NCI-H187 treated with DMSO at 0.1 percent for 48 hours (cell line): ENCODE results near the gene CEMP1.

Source experiments
- DNase-seq: peaks from one replicate; lab custom pipeline; 2025; lab: John Stamatoyannopoulos, UW

The CEMP1 gene

DNA sequence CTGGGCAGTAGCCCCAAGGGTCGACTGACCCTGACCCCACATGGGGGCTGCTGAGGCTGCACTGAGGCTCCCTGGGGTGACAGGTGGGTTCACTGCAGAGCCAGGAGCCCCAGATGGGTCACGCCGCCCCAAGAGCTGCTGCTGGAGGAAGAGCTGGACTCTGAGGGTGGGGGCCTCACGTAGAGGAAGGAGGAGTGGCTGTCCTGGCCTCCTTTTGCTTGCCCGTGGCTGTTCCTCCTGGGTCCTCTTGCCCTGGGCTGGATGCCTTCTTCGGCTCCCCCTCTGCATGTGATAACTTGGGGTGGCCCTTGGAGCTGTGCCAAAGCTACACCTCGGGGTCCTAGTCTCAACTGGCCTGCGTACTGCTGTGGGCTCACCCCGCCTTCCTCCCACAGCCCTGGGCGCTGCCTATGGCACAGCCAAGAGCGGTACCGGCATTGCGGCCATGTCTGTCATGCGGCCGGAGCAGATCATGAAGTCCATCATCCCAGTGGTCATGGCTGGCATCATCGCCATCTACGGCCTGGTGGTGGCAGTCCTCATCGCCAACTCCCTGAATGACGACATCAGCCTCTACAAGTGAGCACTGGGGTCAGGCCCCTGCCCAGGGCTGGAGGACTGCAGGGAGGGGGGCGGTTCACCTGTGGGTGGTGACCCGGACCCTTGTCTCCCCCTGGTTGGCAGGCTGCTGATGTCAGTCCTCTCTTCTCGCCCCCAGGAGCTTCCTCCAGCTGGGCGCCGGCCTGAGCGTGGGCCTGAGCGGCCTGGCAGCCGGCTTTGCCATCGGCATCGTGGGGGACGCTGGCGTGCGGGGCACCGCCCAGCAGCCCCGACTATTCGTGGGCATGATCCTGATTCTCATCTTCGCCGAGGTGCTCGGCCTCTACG lies 12.1 kb downstream of the CEMP1 start:
- no peak for DNase-seq

DNA sequence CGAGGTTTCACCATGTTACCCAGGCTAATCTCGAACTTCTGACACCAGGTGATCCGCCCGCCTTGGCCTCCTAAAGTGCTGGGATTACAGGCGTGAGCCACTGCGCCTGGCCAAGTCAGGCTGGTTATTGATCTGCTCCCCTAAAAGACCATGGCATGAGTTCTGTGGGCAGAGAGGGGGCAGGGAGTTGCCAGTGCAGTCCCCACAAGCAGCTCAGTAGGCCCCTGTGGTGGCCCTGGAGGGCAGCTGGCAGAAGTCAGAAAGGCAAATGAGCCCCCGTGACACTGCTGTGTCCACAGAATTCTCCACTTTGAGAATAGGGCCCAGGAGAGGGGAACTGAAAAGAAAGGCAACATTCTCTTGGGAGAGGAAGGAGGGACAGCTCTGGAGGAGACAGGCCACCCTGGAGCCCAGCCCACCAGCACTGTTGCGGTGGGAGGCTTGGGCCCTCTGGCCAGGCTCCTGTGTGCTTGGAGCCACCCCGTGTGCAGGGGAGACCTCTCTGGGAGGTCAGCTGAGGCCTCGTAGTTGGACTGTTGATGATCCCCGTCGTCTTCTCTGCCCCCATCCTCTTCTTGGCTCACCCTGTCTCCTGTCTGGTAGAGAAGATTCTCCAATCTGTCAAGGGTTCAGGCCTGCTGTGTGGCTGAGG lies 13.1 kb downstream of the CEMP1 start:
- DNase-seq: no peak

DNA sequence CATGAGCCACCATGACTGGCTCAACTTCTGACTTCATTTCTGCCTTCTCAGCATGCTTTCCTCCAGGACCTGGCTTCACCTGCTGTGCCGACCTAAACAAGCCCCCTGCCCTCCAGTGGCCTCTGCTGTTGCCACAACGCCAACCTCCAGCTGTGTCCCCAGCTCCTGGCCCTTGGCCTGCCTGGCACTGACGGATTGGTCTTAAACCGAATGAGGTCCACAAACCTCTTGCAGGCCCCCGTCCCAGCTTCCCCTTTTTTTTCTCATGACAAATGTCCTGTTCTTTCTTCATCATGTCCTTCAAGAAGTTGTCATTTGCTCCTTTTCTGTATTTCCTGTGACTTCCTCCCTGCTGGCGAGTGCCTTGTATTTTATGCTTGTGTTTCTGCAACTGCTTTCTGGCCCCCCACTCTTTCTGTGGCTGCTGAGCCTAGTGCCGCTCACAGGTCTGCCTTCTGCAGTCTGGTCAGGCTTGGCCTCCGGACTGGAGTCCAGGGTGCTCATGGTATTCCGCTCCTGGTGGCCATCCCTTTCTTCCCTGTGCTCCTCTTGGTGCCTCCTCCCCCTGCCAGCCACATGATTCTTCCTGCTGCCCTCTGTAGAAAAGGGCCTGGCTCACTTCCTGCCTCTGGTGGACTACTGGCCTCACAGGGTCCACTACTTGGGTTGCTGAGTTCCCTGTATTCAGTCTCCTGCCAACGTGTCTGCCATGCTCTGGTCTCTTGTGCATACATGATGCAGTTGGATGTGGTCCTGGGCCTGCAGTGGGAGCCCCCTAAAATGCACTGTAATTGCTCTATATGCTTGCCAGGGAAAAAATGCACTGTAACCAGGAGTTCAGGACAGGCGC lies 14.6 kb downstream of the CEMP1 start:
- DNase-seq: no peak

GRCh38 chr16:2515180-2515851 lies 15.9 kb downstream of the CEMP1 start:
- DNase-seq: no peak

DNA sequence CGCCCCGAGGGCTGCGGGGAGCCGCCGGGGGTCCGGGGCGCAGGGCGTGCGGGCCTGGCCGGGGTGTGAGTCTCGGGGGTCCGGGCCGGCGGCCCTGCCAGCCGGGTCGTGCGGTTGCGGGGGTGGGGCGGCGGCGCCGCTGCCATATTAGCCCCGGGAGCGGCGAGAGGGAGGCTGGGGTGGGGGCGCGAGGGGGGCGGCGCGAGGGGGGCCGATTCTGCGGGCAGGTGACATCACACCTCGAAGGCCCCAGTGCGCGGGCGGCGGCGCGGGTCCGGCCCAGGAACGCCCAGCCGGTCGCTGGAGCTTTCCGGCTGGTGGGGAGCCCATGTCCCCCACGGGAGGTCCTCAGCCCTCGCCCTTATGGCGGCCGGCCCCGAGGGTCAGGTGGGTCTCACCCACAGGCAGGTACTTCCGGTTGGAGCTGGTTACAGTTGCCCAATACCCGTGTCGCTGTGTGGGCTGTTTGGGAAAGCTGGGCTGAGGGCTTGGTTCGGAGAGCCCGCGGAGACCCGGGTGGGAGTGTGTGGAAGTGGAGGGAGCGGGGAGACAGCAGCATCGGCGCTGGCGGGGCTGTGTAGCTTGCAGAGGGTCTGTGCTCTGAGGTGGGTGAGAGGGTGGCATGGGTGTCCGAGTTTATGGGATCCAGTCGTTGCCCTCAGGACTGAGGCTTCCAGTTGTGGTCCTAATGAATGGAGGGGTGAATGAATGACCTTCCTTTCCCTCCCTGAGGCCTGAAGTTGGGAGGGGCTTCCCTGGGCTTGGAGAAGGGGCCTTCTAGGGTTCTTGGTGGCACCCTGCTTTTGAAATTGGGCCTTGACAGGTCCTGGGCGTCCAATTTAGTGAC lies 16.7 kb downstream of the CEMP1 start:
- no peak for DNase-seq

DNA sequence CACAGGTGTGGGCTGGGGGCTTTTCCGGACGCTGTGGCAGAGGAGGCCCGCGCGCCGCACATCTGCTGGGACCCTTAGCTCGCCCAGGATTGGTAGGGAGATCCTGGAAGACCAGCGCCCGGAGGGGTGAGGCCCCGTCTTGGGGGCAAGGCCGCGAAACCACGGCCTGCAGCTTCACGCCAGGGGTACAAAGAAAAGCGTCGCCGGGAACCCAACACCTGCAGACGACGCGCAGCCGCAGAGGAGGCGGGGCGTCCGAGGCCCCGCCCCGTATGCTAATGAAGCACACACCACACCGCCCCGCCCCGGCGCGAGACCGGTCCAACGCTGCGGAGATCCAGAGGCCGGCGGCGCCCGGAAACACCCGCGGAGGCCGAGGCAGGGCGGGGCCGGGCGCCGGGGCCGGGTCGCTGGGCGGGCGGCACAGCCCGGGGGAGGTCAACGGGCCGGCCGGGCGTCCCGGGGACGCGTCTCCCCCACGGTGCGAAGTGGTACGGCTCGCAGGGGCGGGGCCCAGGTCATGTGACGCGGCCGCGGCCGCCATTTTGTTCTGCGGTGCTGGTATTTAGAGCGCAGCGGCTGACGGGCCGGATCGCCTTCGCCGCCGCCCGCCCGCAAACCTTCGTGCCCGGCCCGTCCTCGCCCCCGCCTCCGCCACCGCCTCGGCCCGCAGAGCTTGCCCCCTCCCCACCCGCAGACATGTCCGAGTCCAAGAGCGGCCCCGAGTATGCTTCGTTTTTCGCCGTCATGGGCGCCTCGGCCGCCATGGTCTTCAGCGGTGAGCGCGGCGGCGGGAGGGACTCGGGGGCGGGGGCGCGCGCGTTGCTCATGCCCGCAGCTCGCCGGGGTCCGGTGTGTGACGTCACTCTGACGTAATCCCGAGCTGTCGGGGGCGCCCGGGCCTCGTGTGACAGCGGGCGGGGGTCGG lies 17.5 kb downstream of the CEMP1 start, which contains the start of gene ATP6V0C:
Gene ATP6V0C (plus strand): TSS at position 548 of the 928 bp plus-strand sequence. CDS start 152 bp downstream, at position 700.
- peak; percentile 44 for DNase-seq

DNA sequence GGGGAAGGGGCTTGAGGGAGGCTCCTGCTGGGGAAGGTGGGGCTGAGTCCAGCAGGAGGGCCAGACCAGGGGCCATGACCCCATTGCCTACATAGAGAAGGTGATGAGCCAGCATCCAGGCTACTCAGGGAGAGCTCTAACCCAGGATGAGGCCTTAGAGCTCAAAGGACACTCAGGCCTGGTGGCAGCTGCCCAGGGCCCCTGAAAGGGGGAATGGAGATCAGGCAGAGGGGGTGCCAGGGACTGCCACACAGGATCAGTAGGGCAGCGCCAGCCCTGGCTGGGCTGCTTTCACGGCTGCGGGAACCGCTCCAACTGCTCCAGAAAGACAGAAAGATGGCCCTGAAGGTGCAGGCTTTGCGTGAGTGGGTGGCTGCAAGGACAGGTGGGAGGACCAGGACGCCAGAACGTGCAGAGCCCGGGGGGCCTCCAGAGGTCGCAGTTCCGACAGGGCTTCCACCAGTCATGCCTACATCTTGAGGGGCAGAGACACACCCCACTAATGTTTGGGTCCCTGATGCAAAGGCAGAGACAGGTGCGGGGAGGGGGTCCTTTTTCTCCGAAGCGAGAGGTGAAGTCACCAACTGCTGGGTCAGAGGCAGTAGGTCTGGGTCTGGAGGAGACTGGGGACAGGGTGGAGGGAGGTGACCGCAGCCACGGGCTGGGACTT lies 18.3 kb downstream of the CEMP1 start:
- no peak for DNase-seq

DNA sequence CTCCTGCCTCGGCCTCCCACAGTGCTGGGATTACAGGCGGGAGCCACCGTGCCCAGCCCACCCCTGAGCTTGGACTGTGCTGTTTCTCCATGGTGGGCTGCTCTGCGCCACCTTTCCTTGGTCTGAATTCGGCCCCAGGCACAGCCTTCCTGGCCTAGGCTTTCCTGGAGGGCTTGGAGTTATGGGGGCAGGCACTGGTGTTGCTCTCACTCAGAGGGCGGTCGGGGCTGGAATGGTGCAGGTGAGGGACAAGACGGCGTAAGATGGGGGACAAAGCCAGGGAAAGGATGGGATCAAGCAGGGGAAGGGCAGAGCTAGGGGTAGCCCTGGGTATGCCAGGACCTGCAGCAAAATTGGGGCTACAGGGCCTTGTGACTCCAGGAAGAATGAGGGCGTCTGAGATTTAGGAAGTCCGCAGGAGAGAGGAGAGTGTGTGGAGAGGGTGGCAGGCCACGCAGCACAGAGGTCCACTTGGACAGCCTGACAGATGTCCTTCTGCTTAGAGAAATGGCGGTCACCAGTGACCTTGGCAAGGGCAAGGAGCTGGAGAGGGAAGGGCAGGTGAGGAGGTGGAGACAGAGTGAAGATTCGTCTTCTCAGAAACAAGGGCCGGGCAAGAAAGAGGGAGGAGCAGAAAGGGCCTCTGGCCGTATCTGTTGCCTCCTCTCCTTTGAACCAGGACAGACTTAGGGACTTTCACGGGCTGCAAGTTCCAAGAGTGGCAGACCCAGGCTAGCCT lies 19.0 kb downstream of the CEMP1 start:
- no peak for DNase-seq

DNA sequence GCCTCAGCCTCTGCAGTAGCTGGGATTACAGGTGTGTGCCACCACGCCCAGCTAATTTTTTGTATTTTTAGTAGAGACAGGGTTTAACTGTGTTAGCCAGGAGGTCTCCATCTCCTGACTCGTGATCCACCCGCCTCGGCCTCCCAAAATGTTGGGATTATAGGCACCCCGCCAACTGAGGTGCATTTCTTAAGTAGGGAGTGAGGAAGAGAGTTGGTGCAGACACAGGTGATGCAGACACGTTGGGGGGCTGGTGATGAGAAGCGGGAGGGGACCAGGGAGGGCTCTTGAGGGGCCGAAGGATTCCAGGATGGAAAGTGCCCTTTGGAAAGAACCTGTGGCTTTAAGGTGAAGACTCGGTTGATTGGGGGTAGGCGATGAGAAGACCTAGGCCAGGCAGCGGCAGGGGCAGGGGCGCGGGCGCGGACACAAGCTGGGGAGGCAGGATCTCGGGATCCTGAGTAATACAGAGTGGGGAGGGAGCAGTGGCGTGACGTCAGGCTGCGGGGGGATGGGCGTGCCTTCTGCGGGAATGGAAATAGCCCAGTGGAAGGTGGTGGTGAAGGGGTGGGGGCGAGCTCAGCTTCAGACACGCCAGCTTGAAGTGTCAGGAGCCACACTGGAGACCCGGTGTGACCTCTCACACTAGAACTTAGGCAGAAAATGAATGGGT lies 19.9 kb downstream of the CEMP1 start:
- DNase-seq: no peak

GRCh38 chr16:2508722-2509400 lies 22.3 kb downstream of the CEMP1 start:
- no peak for DNase-seq

- no peak for DNase-seq
Measured at GRCh38 chr16:2507665-2508064, 23.5 kb downstream of the CEMP1 start.

GRCh38 chr16:2507052-2507659 lies 24.1 kb downstream of the CEMP1 start:
- DNase-seq: no peak

DNA sequence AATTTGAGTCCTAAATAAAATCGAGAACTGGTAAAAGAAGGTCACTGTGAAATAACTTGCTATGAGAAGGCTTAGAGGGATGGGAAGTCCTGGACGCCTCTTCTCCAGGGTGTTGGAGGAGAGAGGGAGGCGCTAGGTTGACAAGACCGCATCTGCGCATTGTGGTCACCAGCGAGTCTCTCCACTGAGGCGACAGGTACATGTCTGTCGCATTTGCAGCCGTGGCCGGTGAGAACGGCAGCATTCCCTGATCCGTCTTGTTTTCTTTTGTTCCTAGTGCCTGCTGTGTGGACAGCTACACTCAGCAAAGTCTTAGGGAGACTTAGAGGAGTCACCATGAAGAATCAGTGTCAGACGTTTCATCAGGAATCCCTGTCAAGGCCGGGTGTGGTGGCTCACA lies 25.5 kb downstream of the CEMP1 start:
- no peak for DNase-seq

- no peak for DNase-seq
Measured at GRCh38 chr16:2501946-2502895, 29.0 kb downstream of the CEMP1 start.

DNA sequence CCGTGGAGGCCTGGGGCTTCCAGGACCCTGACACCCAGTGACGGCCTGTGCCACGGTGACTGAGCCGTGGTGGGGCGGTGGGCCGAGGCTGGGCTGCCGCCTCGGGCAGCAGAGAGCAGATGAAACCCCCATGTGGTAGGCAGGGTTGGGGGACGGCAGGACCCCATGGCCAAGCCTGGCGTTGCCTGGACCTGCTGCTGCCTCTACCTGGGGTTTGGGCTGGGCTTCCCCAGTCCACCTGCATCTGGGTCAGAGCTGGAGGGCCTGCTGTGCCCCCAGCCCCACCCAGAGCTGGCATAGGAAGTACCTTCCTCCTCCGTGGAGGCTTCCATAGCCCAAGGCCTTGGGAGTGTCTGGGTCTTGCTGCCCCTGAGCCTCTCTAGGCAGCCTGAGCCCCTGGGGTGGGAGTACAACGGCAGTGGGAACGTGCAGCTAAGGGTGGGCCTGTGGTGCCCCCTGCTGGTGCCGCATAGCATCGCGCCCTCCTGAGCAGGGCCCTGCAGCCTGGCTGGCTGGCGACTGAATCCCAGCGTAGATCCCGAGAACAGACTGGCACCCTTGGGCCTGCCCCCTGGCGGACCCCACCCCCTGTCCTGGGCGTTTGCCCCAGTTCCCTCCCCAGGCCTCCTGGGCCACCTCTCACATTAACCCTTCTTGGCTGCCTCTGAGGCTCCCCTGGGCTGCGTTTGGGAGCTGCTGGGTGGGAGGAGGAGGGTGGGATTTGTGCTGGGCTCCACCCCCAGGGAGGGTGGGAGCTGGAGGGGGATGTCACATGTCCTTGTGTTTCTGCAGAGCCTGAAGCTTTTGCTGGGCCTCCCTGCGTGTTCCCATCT lies 30.1 kb downstream of the CEMP1 start:
- DNase-seq: peak; percentile 52
